HT1080 (cell line): ENCODE measurements around the gene MED17. TPM values are rescaled to one million over a fixed set of nuclear protein-coding genes. Genes with fewer than 3 reads are reported as not detected.
"Not testable (repeated sequence)": the region's sequence is repeated elsewhere in the genome, so short reads cannot be mapped to it uniquely, and the experiment has no call there.

Source experiments
- DNase-seq: peaks from one replicate; pipeline ENCODE4 v3.0.0-alpha.2; 2015; ENCODE audit warnings: low read depth
- total RNA-seq: library from RNA; depleted of rRNA; stranded (reverse); fragments of >200 nt; shearing (Covaris generic); gene quantifications from 2 replicates; pipeline ENCODE4 v1.2.3, GENCODE V29; 2014

Gene MED17
- total RNA-seq, 1 experiment from 2014 or later = 28.6 TPM

DNA sequence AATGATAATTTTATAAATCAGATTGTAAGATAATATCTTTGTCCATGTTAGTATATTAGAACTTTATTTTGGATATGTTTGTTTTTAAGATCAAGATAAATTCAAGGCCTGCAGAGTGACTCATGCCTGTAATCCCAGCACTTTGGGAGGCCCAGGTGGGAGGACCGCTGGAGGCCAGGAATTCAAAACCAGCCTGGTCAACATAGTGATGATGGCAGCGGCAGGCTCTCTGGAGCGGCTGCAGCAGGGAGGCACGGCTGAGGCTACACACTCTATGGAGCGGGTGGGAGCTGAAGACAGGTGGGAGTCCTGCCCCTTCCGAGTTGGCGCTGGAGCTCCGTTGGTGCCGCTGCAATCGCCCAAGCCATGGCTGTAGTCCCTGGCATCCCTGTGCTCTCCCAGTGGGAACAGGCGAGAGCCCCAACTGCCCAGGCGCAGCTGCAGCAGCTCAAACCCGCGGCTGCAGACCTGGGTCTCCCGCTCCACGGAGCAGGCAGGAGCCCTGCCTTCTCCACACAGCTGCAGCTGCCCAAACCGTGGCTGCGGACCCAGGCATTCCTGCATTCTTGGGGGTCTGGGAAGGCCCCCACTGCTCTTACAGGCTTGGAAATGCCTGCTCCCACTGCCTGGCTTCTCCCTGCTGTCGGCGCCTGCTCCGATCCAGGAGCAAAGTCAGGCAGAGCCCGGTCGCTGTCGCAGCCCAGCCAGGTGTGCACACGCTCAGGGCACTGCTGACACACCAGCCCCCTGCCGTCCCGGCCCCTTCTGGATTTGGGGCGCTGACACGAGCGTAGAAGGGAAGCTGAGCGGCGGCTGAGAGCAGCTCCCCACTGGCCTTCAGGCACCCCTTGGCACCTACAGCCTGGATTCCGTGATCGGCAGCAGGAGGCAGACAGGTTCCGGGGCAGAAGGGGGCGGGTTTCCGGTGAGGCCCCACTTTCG, 25.9 kb upstream of the MED17 start:
- no peak for DNase-seq

DNA sequence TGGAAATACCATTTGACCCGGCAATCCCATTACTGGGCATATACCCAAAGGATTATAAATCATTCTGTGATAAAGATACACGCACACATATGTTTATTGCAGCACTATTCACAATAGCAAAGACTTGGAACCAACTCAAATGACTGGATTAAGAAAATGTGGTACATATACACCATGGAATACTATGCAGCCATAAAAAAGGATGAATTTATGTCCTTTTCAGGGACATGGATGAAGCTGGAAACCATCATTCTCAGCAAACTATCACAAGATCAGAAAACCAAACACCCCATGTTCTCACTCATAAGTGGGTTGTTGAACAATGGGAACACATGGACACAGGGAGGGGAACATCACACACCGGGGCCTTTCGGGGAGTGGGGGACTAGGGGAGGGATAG, 25.0 kb upstream of the MED17 start:
- DNase-seq = not testable (repeated sequence)

DNA sequence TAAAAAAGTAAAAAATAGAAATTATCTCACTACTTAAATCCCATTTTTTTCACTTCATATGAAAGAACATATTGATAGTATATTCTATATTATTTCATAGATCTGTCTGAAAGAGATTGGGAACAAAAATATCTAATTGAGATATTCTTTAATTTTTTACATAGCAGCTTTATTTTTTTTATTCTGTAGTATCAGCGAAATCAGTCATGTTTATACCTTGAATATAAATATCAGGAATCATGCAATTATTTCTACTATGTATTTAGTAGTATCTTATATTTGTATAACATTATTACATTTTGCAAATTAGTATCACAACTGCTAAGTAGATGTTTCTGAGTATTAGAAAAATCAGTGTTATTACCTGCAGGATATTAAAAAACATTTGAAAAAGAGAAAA, 22.2 kb upstream of the MED17 start:
- DNase-seq = no peak

DNA sequence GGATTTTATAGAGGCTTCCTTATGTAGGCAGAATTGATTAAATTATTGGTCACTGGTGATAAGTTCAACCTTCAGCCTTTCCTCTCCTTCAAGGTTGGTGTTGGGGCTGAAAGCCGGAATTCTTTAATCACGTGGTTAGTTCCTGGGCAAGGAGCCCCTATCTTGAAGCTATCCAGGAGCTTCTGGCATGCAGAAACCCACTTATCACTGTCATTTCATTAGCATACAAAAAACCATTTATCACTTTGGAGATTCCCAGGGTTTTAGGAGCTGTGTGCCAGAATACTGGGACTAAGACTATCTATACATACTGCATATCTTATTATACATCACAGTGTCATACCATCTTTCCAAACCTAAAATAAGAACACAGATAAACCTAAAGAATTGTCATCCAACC, 18.5 kb upstream of the MED17 start:
- DNase-seq = no peak

DNA sequence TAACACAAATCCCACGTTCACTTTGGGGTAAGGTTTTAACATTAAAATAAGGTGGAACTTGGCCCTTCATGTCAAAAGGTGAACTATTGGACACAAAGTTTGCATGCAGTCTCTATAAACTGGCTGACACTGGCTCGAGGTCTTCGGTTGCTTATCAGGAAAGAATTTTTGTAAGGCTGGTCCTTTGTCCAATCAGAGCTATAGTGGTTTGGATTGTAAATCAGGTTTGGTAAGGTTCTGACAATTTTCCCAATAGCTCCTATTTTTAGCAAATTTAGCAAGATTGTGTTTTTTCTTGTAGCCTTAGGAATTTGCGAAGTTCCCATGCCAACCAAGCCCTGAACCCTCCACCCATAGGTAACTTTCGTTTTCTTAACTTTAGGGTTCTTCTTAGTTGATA, 17.6 kb upstream of the MED17 start:
- DNase-seq = no peak

GRCh38 chr11:93767018-93767417, 17.1 kb upstream of the MED17 start:
- DNase-seq = no peak

DNA sequence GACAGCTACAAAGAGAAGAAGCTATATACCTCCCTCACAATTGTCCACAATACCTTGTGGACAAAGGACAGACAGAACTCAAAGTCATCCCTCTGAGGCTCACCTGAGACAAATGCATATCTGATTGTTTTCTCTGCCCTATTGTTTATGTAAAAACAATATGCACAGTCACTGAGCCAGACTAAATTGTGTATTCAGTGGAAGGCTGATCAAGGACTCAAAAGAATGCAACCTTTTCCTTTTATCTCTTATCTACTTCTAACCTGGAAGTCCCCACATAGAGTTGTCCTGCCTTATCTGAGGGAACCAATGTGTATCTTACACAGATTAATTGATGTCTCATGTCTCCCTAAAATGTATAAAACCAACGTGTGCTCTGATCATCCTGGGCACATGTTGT, 13.9 kb upstream of the MED17 start:
- no peak for DNase-seq

DNA sequence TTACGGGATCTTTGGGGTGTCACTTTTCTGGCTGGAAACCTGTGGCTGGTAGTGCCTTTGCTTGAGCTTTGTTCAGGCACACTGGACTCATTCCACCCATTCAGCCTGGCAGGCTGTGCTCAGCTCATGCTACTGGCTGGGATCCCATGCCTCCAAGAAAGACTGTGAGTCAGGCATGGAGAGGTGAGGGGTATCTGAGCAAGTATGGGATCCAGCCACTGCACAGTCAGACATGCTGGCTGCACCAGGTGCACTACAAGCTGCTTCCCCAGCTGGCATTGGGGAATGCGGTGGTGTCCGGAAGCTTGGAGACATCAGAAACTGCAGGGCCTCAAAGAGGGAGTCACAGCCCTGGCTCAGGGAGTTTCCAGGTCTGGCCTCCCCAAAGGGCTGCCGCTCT, 12.0 kb upstream of the MED17 start:
- DNase-seq = no peak

- no peak for DNase-seq
Measured at GRCh38 chr11:93773045-93773477, 11.0 kb upstream of the MED17 start.

DNA sequence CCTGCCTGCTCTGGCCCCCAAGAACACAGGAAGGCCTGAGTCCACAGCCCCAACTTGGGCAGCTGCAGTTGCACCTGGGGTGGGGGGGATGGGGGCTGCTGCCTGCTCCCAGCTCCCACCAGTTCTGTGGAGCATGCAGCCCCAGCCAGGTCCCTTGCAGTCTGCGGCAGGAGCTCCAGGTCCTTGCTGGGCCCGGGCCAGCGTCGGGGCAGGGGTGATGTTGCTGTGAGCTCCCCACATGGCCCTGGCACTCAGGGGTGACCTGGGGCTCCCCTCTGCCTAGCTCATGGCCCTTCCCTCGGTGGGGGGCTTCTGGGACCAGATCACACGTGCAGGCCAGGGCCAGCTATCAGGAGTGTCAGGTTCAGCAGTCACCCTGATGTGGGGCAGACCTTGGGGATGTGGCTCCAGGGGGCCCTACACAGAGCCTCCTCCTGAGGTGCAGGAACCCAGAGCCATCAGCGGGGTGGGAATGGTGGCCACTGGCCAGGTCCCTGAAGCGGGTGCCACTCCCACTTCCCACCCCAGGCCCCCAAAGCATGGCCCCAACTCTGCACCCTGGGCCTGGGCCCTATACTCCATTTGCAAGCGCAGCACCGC, 10.4 kb upstream of the MED17 start:
- no peak for DNase-seq

DNA sequence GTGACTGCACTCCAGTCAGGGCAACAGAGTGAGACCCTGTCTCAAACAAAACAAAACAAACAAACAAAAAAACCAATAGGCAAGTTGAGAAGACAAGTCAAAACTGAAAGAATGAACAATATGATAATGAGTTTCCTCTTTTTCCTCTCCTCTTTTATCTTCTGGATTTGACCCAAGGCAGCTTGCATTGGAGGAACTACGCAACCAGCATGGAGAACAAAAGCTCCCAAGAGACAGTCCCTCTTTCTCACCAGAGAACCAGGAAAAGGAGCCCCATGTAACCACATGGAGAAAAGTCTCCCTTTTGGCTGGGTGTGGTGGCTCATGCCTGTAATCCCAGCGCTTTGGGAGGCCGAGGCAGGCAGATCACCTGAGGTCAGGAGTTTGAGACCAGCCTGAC, 9.5 kb upstream of the MED17 start:
- DNase-seq = not testable (repeated sequence)

GRCh38 chr11:93775289-93775688, 8.8 kb upstream of the MED17 start:
- DNase-seq = peak; percentile 30

- no peak for DNase-seq
Measured at GRCh38 chr11:93783362-93783761, 720 bp upstream of the MED17 start.

- no peak for DNase-seq
Measured at GRCh38 chr11:93783765-93784144, 327 bp upstream of the MED17 start.

DNA sequence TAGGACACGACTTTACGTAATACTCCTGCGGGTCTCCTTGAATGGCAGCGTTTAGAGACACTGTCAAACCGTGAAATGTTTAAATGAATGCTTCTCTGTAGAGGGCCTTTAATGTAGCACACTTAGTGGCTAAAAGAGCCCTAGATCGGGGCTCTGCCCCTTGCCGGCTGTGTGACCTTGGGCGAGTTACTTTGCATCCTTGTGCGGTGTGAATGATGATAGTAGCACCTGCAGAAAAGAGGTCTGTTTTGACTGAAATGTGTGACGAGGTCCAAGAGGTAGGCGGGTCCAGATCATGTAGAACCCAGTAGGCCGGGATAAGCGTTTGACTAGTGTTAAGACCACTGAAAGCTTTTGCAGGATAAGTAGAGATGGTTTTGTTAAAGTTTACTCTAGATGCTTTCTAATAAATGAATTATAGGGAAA, 866 bp downstream of the MED17 start:
- DNase-seq = no peak

DNA sequence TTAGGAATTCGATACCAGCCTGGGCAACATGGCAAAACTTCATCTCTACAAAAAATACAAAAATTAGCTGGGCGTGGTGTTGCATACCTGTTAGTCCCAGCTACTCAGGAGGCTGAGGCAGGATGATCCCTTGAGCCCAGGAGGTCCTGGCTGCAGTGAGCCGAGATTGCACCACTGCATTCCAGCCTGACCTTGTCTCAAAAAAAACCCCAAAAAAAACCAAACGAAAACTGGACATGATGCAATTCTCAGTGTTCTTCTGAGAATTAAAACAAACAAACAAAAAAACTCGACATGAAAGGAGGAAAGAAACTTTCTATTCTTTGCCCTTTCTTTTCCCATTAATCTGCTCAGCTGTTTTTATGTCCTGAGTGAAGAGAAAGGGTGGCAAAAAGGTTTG, 7.4 kb downstream of the MED17 start:
- DNase-seq = no peak

DNA sequence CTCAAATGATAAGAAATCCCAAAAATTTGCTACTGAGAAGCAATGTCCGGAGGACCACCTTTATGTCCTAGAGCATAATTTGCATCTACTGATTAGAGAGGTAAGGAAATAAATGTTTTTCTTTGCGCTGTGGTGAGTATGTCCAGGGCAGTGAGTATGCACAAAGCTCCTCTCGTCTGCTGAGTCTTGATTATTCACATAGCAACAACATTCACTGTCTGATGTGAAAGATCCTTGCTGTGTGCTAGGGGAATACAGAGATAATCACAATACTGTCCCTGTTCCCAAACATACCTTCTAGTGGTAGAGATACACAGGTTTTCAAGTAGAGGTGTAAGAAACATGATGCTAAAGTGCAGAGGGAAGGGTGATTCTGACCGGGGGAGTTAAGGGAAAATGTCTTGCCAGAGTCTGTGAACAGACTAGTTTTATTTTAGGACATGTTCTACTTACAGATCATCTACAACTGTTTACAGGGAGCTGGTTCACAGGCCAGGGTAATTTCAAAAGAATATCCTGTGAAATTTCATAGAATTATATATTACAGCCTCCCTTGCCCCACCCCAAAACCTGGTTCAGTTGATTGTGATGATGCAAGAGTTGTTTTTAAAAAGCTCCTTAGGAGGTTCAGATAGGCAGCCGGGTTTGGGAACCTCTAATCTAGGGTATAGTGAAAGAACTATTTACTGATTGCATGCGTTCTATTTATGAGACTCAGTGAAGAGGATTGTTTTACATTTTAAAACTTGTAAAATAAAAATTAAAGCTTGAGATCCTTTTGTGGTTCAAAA, 12.6 kb downstream of the MED17 start:
- no peak for DNase-seq

DNA sequence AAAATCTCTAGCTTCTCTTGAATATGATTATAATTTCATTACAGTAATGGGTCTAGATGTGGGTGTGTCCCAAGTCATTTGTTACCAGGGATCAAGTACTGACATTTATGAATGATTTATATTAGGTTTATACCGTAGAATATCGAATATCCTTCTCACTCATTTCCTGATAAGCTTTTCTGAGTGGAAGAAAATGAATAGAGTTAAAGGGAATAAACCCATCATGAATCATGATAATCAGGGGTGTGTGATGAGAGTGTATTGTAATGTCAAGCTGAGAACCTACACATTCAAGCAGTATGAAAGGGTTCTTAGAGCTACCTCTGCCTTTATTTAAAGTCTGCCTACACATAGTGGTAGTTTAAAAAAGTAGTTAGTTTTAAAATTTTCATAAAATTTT, 17.3 kb downstream of the MED17 start:
- no peak for DNase-seq

GRCh38 chr11:93804879-93805278, 20.8 kb downstream of the MED17 start:
- DNase-seq = no peak

- no peak for DNase-seq
Measured at GRCh38 chr11:93807980-93808379, 23.9 kb downstream of the MED17 start.

DNA sequence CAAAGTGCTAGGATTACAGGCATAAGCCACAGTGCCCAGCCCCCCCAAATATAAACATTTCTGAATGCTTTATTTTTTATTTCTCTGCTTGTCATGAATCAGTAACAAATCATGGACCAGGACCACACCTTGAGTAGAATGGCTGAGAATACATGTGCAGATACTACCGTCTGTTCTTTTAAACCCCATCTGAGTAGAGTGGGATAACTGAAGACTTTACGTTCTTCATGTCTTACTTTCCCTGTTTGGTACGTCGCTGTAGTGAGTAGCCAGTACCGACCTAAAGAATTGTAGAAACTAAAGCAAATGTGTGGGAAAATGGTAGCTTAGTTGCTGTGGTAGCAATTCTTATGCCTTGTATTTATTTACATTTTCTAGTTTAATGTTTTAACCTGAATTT, 29.9 kb downstream of the MED17 start:
- no peak for DNase-seq
